Sciatic nerve (tissue), 2 donors: ENCODE results near the gene SPNS3. TPM values are rescaled to one million over a fixed set of nuclear protein-coding genes. Genes with fewer than 3 reads are reported as not detected.

Source experiments
- ATAC-seq: fragments of 200-7000 bp; cut with Tn5 transposase; one replicate; pipeline ENCODE4 v1.9.1; 2020; ENCODE audit warnings: mild to moderate bottlenecking, moderate library complexity
- DNase-seq: peaks from one replicate; pipeline ENCODE4 v3.0.0-alpha.2; 2020; ENCODE audit warnings: low spot score
- intact Hi-C: fragments of 100-400 bp; cut with DNase I; formaldehyde crosslinking; loops from one replicate; pipeline ENCODE4 v1.14.2; 2022
- total RNA-seq: library from RNA; stranded (reverse); fragmentation: NEBNext Ultra II Directional; extraction: Animal tissue kit (Norgen Biotek cat#: 25700); gene quantifications from one replicate; pipeline ENCODE4 v1.2.1, GENCODE V29; 2021
- donor health status: DM: no; HTN: no; CAD: no.
- donor health status: DM: no; HTN: no; CAD: no.

Gene SPNS3
- total RNA-seq, 1 donor from 2014 or later, result 2.0 TPM

GRCh38 chr17:4502466-4503154, 68.9 kb downstream of the SPNS3 start:
- ATAC-seq, result no peak
- intact Hi-C loops, result no loop called here
- no peak for DNase-seq

GRCh38 chr17:4503283-4504025, 69.7 kb downstream of the SPNS3 start:
- no peak for ATAC-seq
- intact Hi-C loops, result no loop called here
- no peak for DNase-seq

- intact Hi-C loops, result no loop called here
- DNase-seq, result no peak
- no peak for ATAC-seq
Measured at GRCh38 chr17:4504188-4504587, 70.4 kb downstream of the SPNS3 start.

GRCh38 chr17:4505187-4505586, 71.4 kb downstream of the SPNS3 start:
- DNase-seq (no peak), ATAC-seq (no peak)
- intact Hi-C loops, result no loop called here

- DNase-seq (no peak), ATAC-seq (no peak)
- intact Hi-C loops, result no loop called here
Measured at GRCh38 chr17:4506175-4506813, 72.6 kb downstream of the SPNS3 start.

GRCh38 chr17:4506892-4507291, 73.2 kb downstream of the SPNS3 start:
- intact Hi-C loops, result no loop called here
- peak; percentile 23 for ATAC-seq
- DNase-seq, result no peak

- ATAC-seq, result no peak
- no peak for DNase-seq
- intact Hi-C loops, result no loop called here
Measured at GRCh38 chr17:4507361-4508111, 73.8 kb downstream of the SPNS3 start.

GRCh38 chr17:4508207-4508606, 74.5 kb downstream of the SPNS3 start:
- ATAC-seq (no peak), DNase-seq (no peak)
- intact Hi-C loops, result no loop called here

- ATAC-seq (peak; percentile 49), DNase-seq (no peak)
- intact Hi-C loops, result no loop called here
Measured at GRCh38 chr17:4509401-4509800, 75.7 kb downstream of the SPNS3 start.

GRCh38 chr17:4509923-4510617, 76.3 kb downstream of the SPNS3 start:
- intact Hi-C loops, result no loop called here
- ATAC-seq (peak; percentile 47), DNase-seq (no peak)

GRCh38 chr17:4510618-4510941, 76.8 kb downstream of the SPNS3 start:
- intact Hi-C loops, result no loop called here
- ATAC-seq, result no peak
- DNase-seq, result no peak

GRCh38 chr17:4511199-4511932, 77.6 kb downstream of the SPNS3 start:
- ATAC-seq (no peak), DNase-seq (no peak)
- intact Hi-C loops, result no loop called here

GRCh38 chr17:4512156-4513112, 78.7 kb downstream of the SPNS3 start:
- intact Hi-C loops, result no loop called here
- DNase-seq (no peak), ATAC-seq (no peak)

- DNase-seq, result no peak
- no peak for ATAC-seq
- intact Hi-C loops, result no loop called here
Measured at GRCh38 chr17:4513113-4514032, 79.6 kb downstream of the SPNS3 start.

GRCh38 chr17:4514206-4514605, 80.5 kb downstream of the SPNS3 start:
- intact Hi-C loops, result no loop called here
- ATAC-seq, result no peak
- no peak for DNase-seq

- intact Hi-C loops, result no loop called here
- DNase-seq (no peak), ATAC-seq (no peak)
Measured at GRCh38 chr17:4514779-4515178, 81.0 kb downstream of the SPNS3 start.
